Measurements from ENCODE around the gene UBXN6. TPM values are rescaled to one million over a fixed set of nuclear protein-coding genes. Genes with fewer than 3 reads are reported as not detected.

UBXN6 gene
- total and polyA plus RNA-seq, 10 donors, result 72.3 to 146 (median 91.4) TPM

- no peaks in the 10 kb centered on the region for H3K27me3 ChIP-seq (replicated peaks in 1 of 7)
- no peak overlapping the region for H3K4me3 ChIP-seq
- intact Hi-C loops (cut with DNase I; ENCODE audit: low total_unique reads), result no loop called here
- no peaks in the 10 kb centered on the region for H3K4me1 ChIP-seq
- WGBS, 5 donors, result 93 to 98% (median 95%) methylated on average over 55 to 61 of the region's 61 CpGs
- TF ChIP-seq CTCF (IDR thresholded peaks at IDR 0.05 in 8 of 11, conservative IDR thresholded peaks at IDR 0.05 in 3 of 11) (no peak), POLR2A (IDR thresholded peaks at IDR 0.05) (no peak), POLR2AphosphoS5 (IDR thresholded peaks at IDR 0.05) (peak in 1 of 3 donors; percentile 8)
- no peaks in the 10 kb centered on the region for H3K9me3 ChIP-seq
- H3K36me3 ChIP-seq, result peaks cover 0 to 94% (median 78%) of the 10 kb centered on the region in 6 donors
- H3K27ac ChIP-seq, result no peak overlapping the region
- DNase-seq, result no peak
Measured at GRCh38 chr19:4493929-4494690, 36.5 kb upstream of the UBXN6 start.

- DNase-seq, result no peak
- Histone ChIP-seq H3K9me3 (no peaks in the 10 kb centered on the region), H3K36me3 (peaks cover 0 to 94% (median 77%) of the 10 kb centered on the region in 6 donors), H3K4me3 (no peak overlapping the region), H3K27me3 (replicated peaks in 1 of 7) (no peaks in the 10 kb centered on the region), H3K27ac (no peak overlapping the region), H3K4me1 (no peaks in the 10 kb centered on the region)
- 84 to 94% (median 93%) methylated on average over 28 to 41 of the region's 41 CpGs for WGBS, 5 donors
- TF ChIP-seq CTCF (IDR thresholded peaks at IDR 0.05 in 8 of 11, conservative IDR thresholded peaks at IDR 0.05 in 3 of 11), result no peak
- intact Hi-C loops (cut with DNase I; ENCODE audit: low total_unique reads), result no loop called here
Measured at GRCh38 chr19:4493104-4493928, 35.7 kb upstream of the UBXN6 start.

- 85 to 100% (median 96%) methylated on average over 3 of the region's 3 CpGs for WGBS, 5 donors
- peaks cover 0 to 94% (median 72%) of the 10 kb centered on the region in 6 donors for H3K36me3 ChIP-seq
- H3K4me3 ChIP-seq, result no peak overlapping the region
- intact Hi-C loops (cut with DNase I; ENCODE audit: low total_unique reads), result no loop called here
- no peaks in the 10 kb centered on the region for H3K4me1 ChIP-seq
- H3K9me3 ChIP-seq, result no peaks in the 10 kb centered on the region
- H3K27me3 ChIP-seq (replicated peaks in 1 of 7), result no peaks in the 10 kb centered on the region
- DNase-seq, result no peak
- H3K27ac ChIP-seq, result no peak overlapping the region
- TF ChIP-seq POLR2AphosphoS5 (IDR thresholded peaks at IDR 0.05) (no peak), POLR2A (IDR thresholded peaks at IDR 0.05) (no peak), CTCF (IDR thresholded peaks at IDR 0.05 in 8 of 11, conservative IDR thresholded peaks at IDR 0.05 in 3 of 11) (no peak)
Measured at GRCh38 chr19:4492337-4493103, 34.9 kb upstream of the UBXN6 start.
